ENCODE data around the gene CASR. TPM values are rescaled to one million over a fixed set of nuclear protein-coding genes. Genes with fewer than 3 reads are reported as not detected.

CASR gene
- total RNA-seq, 1 experiment from 2014 or later: 0.02 TPM

DNA sequence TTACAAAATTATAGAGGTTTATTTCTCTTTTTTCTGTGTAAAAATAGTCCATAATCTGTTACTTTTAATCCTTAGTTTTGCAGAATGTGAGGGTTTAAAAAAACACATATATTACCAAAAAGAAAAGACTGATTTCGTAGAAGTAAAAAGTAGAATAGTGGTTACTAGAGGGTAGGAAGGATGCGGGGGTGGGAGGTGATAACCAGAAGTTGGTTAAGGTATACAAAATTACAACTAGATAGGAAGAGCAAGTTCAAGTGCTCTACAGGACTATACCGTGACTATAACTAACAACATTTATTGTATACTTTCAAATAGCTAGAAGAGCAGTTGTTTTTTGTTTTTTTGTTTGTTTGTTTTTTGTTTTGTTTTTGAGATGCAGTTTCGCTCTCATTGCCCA is 16.1 kb downstream of the CASR start:
- H3T11ph ChIP-seq (ENCODE audit: low read length): no peak overlapping the region
- no peak overlapping the region for H2BK15ac ChIP-seq (ENCODE audit: low read depth, low read length)
- H3K9ac ChIP-seq (ENCODE audit: extremely low read depth, insufficient read length, low read length): no peak overlapping the region
- H2BK20ac ChIP-seq (ENCODE audit: low read depth, low read length, poor library complexity, severe bottlenecking): no peak overlapping the region
- H3K23me2 ChIP-seq (ENCODE audit: insufficient read length, low read depth, low read length, poor library complexity, severe bottlenecking): no peaks in the 10 kb centered on the region
- peaks cover 2% of the 10 kb centered on the region for H3K27me3 Mint-ChIP-seq (ENCODE audit: low read depth)
- no peak overlapping the region for H4K8ac ChIP-seq (replicated peaks; ENCODE audit: insufficient read length, low read depth, low read length)
- peaks cover 15 to 18% of the 10 kb centered on the region in 2 experiments for H3K9me3 Mint-ChIP-seq
- H3K4me3 Mint-ChIP-seq: no peak overlapping the region
- no peak overlapping the region for H2BK5ac ChIP-seq (ENCODE audit: insufficient read length, low read length)
- H2BK120ac ChIP-seq (ENCODE audit: low read depth, low read length, poor library complexity, severe bottlenecking): no peak overlapping the region
- H4K91ac ChIP-seq (ENCODE audit: insufficient read length, low read depth, low read length): no peak overlapping the region
- H3K14ac ChIP-seq (ENCODE audit: insufficient read depth, low read length): no peak overlapping the region
- WGBS (ENCODE audit: extremely low coverage, insufficient read length, low lambda C conversion rate): no CpG with 5 or more reads among the region's 4 CpGs
- H3K36me3 Mint-ChIP-seq (ENCODE audit: insufficient read depth in 1 of 3, low read depth in 3 of 3): peaks cover 0 to 5% (median 2%) of the 10 kb centered on the region in 3 experiments; a peak in 1 of 7 replicates
- H2AK5ac ChIP-seq (ENCODE audit: insufficient read length, low read length): no peak overlapping the region
- H3K4ac ChIP-seq (ENCODE audit: low read depth, low read length): no peak overlapping the region
- H3K23ac ChIP-seq (ENCODE audit: insufficient read length, low read depth, low read length): no peak overlapping the region
- no peak overlapping the region; a peak in 1 of 7 replicates for H3K27ac Mint-ChIP-seq
- H4K5ac ChIP-seq (ENCODE audit: insufficient read length, low read depth, low read length): no peak overlapping the region
- no peak overlapping the region for H3K56ac ChIP-seq (ENCODE audit: insufficient read length, low read depth, low read length)
- no peak overlapping the region for H3K27ac ChIP-seq (ENCODE audit: insufficient read length, low read depth, low read length)
- no peaks in the 10 kb centered on the region for H3K79me2 ChIP-seq (ENCODE audit: insufficient read depth, low read length)
- H2AFZ ChIP-seq (ENCODE audit: low read length): no peak overlapping the region
- H4K20me1 ChIP-seq (ENCODE audit: control insufficient read depth, insufficient read depth, insufficient read length): no peaks in the 10 kb centered on the region
- DNase-seq: no peak
- H3K18ac ChIP-seq (ENCODE audit: insufficient read length, low read depth, low read length): no peak overlapping the region
- TF ChIP-seq, protein P1, sequence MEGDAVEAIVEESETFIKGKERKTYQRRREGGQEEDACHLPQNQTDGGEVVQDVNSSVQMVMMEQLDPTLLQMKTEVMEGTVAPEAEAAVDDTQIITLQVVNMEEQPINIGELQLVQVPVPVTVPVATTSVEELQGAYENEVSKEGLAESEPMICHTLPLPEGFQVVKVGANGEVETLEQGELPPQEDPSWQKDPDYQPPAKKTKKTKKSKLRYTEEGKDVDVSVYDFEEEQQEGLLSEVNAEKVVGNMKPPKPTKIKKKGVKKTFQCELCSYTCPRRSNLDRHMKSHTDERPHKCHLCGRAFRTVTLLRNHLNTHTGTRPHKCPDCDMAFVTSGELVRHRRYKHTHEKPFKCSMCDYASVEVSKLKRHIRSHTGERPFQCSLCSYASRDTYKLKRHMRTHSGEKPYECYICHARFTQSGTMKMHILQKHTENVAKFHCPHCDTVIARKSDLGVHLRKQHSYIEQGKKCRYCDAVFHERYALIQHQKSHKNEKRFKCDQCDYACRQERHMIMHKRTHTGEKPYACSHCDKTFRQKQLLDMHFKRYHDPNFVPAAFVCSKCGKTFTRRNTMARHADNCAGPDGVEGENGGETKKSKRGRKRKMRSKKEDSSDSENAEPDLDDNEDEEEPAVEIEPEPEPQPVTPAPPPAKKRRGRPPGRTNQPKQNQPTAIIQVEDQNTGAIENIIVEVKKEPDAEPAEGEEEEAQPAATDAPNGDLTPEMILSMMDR (conservative IDR thresholded peaks at IDR 0.05): no peak
- no peaks in the 10 kb centered on the region for H3K79me1 ChIP-seq (ENCODE audit: insufficient read depth, low read depth, low read length, poor library complexity, severe bottlenecking)
- H3K4me2 ChIP-seq (ENCODE audit: insufficient read depth, insufficient read length, low read length): no peak overlapping the region
- no peaks in the 10 kb centered on the region for H3K27me3 ChIP-seq (ENCODE audit: insufficient read depth, low read length)
- H3K4me1 Mint-ChIP-seq: no peaks in the 10 kb centered on the region
- H3K4me1 ChIP-seq (ENCODE audit: insufficient read depth, low read length): no peaks in the 10 kb centered on the region
- H3K9me3 ChIP-seq (ENCODE audit: control insufficient read depth, low read depth, low read length): no peaks in the 10 kb centered on the region
- no peak overlapping the region for H2BK12ac ChIP-seq (ENCODE audit: insufficient read length, low read depth, low read length)
